HL-60 (cell line): ENCODE measurements around the gene AFF3.

Experiments
- CTCF ChIP-seq: IDR thresholded peaks from one replicate; pipeline ENCODE4 v1.5.1; 2011; ENCODE audit warnings: low read length, control low read depth, inconsistent platforms; ENCODE audit not compliant: insufficient read depth
- POLR2AphosphoS5 ChIP-seq: IDR thresholded peaks from 2 replicates; pipeline ENCODE4 v1.6.1; 2012; ENCODE audit warnings: low read depth
- SPI1 ChIP-seq: IDR thresholded peaks from 2 replicates; pipeline ENCODE4 v1.6.1; 2012; ENCODE audit warnings: low read depth, mild to moderate bottlenecking, borderline replicate concordance

DNA sequence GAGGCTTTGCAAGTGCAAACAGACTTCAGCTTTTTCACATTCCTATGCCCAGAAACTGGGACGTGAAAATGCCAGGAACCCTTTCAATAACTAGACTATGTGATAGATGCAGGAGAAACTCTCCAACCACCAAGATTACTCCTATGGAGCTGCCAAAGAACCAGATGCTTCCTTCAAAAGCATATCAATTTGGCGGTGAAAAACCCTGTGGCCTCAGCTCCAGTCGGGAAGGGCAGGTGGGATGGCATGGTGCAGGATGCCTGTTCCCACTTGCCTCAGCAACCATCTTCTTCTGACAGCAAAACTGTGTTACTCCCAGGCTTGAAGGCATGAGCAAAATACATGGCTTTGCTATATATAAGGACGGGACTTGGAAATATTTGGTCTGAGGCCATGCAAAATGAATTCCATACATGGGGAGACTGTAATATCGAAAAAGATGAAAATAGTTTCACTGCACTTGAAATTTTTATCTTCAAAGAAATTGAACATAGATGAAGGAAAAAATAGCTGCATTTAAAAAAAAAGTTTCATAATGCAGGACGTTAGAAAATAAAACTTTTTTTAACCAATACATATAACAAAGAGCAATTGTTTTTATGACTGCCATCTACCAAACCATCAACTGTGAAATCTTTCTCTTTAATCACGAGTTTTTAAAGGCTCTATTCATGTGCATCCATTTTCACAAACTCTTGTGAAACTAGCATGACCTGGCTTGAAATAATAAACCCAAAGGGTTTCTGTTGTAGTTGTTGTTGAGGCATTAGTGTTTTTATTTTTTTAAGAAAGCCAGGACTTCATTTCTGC lies 99.1 kb downstream of the AFF3 start:
- TF ChIP-seq POLR2AphosphoS5 (no peak), CTCF (no peak), SPI1 (no peak)
